HG03469 (cell line): Measurements from ENCODE around the gene SYT14.
"Not testable (repeated sequence)": the region's sequence is repeated elsewhere in the genome, so short reads cannot be mapped to it uniquely, and the experiment has no call there.

Experiments
- ATAC-seq: cut with Tn5 transposase; IDR thresholded peaks from one replicate; pipeline ENCODE4 v1.9.1; 2021; ENCODE audit warnings: mild to moderate bottlenecking, moderate library complexity, moderate number of reproducible peaks; ENCODE audit not compliant: unreplicated experiment

SYT14 gene

DNA sequence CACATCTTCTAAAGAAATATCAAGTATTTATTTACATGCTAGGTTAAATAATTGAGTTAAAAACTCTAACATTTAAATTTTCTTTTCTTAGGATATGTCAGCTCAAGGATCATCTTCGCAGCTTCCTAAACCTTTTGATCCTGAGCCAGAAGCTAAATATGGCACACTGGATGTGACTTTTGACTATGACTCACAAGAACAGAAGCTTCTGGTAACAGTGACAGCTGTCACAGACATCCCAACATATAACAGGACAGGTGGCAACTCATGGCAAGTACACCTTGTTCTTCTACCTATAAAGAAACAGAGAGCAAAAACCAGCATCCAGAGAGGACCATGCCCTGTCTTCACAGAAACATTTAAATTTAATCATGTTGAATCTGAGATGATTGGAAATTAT is 161.9 kb downstream of the SYT14 start:
- no peak for ATAC-seq

DNA sequence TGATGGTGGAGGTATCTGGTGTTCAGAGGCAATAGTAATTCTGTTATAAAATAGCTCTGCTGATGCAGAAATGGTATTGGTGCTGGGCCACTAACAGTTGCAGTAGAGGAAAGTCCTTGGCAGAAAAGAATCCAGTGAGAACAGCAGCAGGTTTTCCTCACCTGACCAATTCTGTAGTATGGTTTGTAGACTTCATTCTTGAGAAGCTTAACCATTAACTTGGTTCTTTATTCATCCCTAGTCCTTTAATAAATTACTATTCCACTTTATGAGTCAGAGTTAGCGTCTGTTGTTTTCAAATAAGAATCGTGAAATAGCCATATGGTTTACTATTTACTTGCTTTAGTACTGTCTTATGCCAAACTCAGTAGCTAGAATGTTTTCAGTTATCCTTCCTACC is 166.1 kb downstream of the SYT14 start:
- ATAC-seq: no peak

DNA sequence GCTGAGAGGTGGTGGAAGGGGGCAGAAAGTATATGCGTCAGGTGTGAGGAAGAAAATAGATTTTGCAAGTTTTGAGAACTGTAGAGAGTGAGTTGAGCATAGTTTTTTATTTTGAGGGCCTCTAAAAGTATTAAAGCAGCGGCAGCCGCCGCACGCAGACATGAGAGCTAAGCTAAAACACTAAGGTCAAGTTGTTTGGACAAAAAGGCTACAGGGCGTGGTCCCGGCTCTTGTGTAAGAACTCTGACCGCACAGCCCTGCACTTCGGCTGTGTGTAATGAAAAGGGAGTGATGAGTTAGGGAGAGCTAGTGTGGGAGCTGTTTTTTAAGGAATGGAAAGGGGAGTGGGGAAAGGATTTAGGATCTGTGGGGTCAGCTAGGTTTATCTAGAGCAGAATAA is 174.9 kb downstream of the SYT14 start:
- not testable (repeated sequence) for ATAC-seq

GRCh38 chr1:210117198-210117597 is 179.2 kb downstream of the SYT14 start:
- no peak for ATAC-seq

GRCh38 chr1:210117681-210118170 is 179.7 kb downstream of the SYT14 start:
- no peak for ATAC-seq

GRCh38 chr1:210123383-210123782 is 185.4 kb downstream of the SYT14 start:
- ATAC-seq: no peak

GRCh38 chr1:210123924-210124589 is 186.0 kb downstream of the SYT14 start:
- no peak for ATAC-seq

- ATAC-seq: no peak
These were observed 186.7 kb downstream of the SYT14 start for GRCh38 chr1:210124736-210125135.

GRCh38 chr1:210125143-210125542 is 187.1 kb downstream of the SYT14 start:
- ATAC-seq: no peak

DNA sequence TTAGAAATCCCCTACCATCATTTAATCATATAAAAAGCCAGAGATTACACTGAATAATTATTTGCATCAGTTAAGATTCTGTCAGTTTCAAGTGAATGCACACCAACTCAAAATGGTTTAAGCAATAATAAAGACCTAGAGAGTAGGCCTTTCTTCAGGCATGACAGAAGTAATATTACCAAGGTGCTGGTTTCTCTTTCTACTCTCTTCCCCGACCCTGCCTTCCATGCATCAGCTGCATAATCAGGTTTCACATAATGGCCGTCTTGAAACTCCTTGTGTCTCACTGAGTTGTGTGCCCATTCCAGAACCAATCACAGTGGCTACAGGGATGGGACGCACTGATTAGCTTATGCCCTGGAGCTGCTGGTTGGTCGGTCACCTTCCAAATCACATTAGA is 191.1 kb downstream of the SYT14 start:
- ATAC-seq: no peak

- peak; percentile 61 for ATAC-seq
These were observed 191.7 kb downstream of the SYT14 start for GRCh38 chr1:210129759-210130158.

- no peak for ATAC-seq
These were observed 194.6 kb downstream of the SYT14 start for GRCh38 chr1:210132582-210132981.

GRCh38 chr1:210143465-210144062 is 205.5 kb downstream of the SYT14 start:
- no peak for ATAC-seq

GRCh38 chr1:210144736-210145135 is 206.7 kb downstream of the SYT14 start:
- ATAC-seq: no peak

- no peak for ATAC-seq
These were observed 213.1 kb downstream of the SYT14 start for GRCh38 chr1:210151052-210151672.

- ATAC-seq: no peak
These were observed 221.2 kb downstream of the SYT14 start for GRCh38 chr1:210159211-210159610.

DNA sequence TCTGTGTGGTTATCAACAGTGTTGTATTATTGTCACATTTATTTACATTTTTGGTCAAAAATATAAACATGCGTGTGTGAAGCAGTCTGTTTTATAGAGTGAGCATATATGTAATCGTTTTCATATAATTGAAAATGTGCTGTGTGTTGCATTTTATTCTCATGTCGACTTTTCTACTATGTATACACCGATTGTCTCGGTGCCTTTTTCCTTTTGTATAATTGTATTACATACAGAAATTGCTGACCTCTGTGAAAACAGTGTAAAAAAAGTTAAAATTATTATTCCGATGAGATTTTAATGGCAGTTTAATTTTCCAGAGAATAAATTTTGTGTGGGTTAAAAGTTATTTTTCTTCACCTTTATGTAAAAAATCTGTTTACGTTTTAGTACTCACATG is 232.2 kb downstream of the SYT14 start:
- ATAC-seq: no peak

DNA sequence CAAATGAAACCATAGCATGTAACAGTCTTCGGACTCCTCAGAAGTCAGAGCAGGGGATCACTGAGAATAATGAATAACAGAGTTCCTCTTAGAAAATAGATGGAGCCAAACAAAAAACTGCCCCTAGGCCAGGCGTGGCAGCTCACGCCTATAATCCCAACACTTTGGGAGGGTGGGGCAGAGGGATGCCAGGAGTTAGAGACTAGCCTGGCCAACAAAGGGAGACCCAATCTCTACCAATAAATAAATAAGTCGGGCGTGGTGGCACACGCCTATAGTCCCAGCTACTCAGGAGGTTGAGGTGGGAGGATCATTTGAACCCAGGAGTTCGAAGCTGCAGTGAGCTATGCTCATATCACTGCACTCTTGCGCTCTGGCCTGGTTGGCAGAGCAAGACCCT is 236.1 kb downstream of the SYT14 start:
- ATAC-seq: no peak

DNA sequence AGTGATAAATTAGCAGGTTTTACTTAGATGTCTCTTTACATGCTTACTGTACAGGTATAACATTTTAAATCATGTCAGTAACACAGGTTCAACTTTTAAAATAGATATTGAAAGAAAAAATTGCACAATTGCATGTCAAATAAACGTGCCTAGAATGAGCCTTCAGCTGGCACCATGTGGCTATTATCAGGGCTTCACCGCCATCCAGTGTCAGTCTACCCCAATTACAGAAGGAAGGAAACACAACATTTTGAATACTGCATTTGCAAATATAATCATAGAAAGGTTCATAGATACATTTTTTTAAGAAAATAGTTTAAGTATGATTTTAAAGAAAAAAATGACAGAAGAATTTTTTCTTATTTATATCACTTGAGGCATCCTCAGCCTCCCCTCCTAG is 247.0 kb downstream of the SYT14 start:
- ATAC-seq: no peak

DNA sequence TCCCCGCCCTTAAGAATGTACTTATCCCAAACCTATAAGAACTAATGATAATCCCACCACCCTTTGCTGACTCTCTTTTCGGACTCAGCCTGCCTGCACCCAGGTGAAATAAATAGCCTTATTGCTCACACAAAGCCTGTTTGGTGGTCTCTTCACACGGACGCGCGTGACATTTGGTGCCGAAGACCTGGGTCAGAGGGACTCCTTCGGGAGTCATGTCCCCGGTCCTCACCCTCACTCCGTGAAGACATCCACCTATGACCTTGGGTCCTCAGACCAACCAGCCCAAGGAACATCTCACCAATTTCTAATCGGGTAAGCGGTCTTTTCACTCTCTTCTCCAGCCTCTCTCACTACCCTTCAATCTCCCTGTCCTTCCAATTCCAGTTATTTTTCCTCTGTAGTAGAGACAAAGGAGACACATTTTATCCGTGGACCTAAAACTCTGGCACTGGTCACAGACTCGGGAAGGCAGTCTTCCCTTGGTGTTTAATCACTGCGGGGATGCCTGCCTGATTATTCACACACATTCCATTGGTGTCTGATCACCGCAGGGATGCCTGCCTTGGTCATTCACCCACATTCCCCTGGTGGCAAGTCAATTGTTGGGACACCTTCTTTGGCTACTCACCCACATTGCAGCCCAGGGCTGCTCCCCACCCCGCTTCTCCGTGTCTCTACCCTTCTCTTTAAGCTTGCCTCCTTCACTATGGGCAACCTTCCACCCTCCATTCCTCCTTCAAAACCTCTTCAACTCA is 250.0 kb downstream of the SYT14 start:
- not testable (repeated sequence) for ATAC-seq

- no peak for ATAC-seq
These were observed 251.4 kb downstream of the SYT14 start for GRCh38 chr1:210189426-210189825.
